Hippocampal formation (tissue), 2 donors: ENCODE results near the gene CDK5RAP3.

Experiments
- DNase-seq, 2 donors: peaks; one replicate each; lab custom pipeline; 2025; lab: John Stamatoyannopoulos, UW

CDK5RAP3 gene

DNA sequence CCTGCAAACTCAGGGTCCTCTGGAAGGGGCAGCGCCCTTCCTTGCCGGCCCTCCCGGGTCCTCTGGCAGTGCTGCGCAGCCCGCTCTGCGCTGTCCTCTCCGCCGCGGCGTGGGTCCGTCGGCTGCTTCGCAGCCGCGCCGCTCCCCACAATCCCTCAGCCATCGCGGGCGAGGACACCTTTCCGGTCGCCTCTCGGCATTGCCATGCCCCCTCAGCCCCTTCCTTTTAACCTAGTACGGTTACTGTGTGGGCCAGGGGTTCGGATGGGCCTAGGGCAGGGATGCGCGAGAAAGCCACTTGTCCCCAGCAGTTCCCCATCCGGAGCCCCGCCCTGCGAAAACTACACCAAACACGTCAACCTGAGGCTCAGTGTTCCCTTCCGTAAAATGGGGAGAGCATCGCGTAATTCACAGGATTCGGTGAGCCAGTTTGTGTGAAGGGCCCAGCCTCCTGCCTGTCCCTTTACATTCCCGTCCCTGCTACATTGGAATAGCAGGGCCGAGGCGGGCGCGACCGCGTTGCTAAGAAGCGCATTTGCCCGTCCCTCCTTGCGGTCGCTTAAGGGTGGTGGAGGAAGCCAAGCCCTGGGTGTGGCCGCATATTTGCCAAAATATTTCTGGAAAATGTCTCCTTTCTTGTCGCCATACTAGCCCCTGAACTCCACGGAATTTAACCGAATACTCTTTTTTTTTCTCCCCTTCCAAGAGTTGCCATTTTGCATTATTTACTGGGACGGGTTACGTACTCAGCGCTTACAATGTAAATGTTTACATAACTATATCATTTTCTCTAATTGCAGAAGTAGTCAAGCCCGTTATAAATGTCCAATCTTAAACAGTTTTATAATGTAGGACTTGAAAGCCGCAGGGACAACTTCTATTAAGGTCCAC, 53.5 kb downstream of the CDK5RAP3 start:
- DNase-seq = no peak

DNA sequence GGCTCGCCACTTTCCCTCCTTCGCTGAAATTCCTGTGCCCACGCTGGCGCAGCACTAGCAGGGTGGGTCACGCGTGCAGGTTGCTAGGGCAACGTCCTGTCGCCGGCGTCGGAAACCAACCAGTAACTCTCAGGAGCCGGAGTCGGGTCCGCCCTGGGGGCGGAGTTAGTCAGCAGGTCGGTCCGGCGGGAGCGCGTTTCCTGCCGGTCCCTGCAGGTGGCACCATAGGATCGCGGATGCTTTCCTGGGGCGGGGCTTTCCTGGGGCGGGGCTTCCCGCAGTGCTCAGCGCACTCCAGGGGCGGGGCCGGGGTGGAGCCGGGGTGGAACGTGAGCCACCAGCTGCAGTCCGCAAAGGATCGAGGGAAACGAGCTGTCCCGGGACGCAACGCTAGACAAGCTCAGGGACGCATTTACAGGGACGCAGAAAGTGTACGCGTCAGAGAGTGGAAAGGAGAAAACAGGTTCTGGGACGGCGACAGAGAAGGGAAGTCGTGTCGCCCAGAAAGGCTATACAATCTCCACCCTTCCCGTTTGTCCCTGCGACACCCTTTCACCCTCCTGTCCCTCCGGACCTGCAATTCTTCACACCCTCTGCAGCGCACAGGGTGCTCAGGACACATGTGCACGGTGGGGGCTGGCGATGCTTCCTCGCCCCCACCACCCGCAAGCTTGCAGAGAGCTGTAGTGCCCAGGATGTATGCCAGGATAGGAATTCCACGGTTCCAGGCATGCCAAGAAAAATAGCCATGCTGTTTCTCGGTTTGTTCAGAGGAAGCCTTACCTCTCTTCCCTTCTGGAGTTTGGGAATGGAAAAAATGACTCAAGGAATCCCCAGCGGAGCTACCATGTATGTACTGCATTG, 54.4 kb downstream of the CDK5RAP3 start:
- DNase-seq = peak; percentile 95 to 97

DNA sequence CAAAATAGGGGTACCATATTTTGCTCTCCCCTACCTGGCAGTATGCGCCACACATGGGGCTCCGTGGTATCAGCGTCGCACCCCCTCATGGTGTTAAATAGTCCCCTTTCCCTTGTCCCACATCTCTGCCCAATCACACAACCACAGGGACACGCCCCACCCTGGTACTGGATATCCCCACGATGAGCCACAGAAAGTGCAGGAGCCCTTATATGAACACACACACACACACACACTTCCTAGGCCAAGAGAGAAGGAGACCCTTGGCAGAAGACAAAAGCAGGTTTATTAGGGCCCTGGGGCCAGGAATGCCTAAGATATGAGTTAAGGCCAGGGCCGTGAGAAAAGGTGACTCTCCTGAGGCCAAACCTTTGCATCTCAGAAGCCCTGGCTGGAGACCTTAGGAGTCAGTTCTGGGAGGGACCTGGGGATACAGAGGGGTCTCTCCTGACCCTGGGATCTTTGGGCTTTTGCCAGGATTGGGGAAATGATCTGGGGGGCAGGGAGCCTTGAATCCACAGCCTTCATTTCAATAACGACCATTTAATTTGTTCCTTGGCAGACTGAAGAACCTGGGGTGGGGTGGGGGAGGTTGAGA, 55.1 kb downstream of the CDK5RAP3 start:
- DNase-seq = no peak

DNA sequence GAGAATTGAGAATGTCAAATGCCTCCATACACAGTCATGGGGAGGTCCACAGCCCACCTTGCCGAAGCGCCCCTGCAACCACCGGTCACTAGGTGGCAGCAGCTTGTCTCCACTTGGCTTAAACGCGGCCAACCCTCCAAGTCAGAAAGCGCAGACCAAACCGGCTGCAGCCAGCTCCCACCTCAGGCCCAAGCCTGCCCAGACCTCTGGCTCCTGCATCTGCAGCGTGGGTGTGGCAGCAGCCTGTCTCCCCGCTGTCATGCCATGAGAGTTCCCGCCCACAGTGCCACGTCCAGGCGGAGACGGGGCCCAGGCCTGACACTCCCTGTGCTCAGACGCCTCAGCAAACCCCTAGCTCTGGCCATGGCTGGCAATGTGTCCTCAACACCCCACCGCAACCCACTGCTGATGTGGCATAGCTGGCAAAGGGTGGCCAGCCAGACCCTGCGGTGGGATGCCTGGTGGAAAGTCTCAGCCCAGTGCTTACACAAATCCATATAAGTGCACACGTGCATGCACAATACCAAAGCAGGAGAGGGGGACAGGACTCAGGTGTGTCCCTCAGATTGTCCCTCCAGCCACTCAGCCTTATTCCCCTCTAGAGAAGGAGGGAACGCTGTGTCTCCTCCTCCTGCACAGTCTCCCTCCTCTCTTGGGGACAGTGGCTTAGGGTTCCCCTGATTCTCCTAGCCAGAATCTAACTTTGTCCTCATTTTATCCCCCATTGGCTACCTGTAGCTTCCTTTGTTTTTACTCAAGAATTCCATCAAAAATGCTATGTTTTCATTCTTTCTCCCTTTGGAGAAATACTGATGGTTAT, 55.8 kb downstream of the CDK5RAP3 start:
- peak; percentile 63 to 82 for DNase-seq

DNA sequence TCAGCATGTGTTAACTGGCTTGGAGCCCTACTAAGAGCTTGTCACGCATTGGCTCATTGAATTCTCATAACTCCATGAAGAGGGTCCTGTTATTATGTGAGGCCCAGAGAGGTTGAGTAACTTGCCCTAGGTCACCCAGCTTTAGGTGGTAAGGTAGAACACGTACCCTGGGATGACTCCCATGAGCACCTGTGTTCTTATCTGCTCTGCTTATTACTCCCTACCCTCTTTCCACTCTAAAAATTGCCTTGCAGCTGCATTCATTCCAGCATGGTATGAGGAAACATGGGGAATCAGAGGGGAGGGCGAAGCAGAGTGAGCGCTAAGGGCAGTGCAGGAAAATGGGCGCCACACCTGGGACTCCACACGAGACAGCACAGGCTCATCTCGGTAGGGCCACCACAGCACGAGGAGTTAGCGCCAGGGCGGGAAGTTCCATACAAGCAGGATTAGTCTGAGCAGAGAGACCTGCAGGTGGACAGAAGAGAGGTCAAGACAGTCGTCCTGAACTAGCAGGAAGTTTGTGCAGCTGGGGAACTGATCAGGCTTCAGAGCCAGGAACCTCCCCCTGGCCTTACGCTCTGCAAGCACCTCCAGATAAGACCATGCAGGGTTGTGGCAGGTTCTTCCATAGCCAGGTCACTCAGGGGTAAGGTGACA, 56.5 kb downstream of the CDK5RAP3 start:
- no peak for DNase-seq

- no peak for DNase-seq
Observed at GRCh38 chr17:48028736-48029135, 57.8 kb downstream of the CDK5RAP3 start.

DNA sequence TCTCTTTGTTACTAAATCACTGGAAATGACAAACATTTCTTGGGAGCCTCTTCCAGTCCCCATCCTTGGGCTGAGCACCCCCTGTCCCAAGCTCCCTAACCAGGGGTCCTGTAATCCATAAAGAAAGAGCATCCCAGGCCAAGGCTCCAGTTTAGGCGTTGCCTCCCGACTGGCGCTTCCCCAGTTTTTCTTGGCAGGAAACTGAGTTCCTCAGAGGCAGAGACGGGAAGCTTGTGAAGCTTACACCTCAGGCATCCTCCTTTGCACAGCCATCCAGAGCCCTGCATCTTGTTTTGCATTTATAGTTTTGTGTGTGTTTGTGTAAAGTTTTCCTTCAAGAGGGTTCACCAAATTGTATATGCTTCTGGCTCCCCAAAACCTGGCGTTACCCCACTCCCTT, 59.6 kb downstream of the CDK5RAP3 start:
- no peak for DNase-seq
